ENCODE data around the gene KIF6.

The KIF6 gene

GRCh38 chr6:39353698-39354315 is 371.4 kb downstream of the KIF6 start:
- Mint-ChIP-seq H3K9me3 (no peaks in the 10 kb centered on the region), H3K4me1 (ENCODE audit: low read depth) (no peaks in the 10 kb centered on the region), H3K27ac (no peak overlapping the region), H3K27me3 (ENCODE audit: low read depth) (no peaks in the 10 kb centered on the region), H3K4me3 (no peak overlapping the region), H3K36me3 (ENCODE audit: low read depth) (no peaks in the 10 kb centered on the region)

- Mint-ChIP-seq H3K27me3 (ENCODE audit: low read depth) (no peaks in the 10 kb centered on the region), H3K4me3 (no peak overlapping the region), H3K36me3 (ENCODE audit: low read depth) (no peaks in the 10 kb centered on the region), H3K27ac (no peak overlapping the region), H3K9me3 (no peaks in the 10 kb centered on the region), H3K4me1 (ENCODE audit: low read depth) (no peaks in the 10 kb centered on the region)
Measured at GRCh38 chr6:39350723-39351505, 374.3 kb downstream of the KIF6 start.

- Mint-ChIP-seq H3K27me3 (ENCODE audit: low read depth) (no peaks in the 10 kb centered on the region), H3K36me3 (ENCODE audit: low read depth) (no peaks in the 10 kb centered on the region), H3K9me3 (no peaks in the 10 kb centered on the region), H3K4me3 (no peak overlapping the region), H3K4me1 (ENCODE audit: low read depth) (no peaks in the 10 kb centered on the region), H3K27ac (no peak overlapping the region)
Measured at GRCh38 chr6:39348740-39349139, 376.5 kb downstream of the KIF6 start.

- Mint-ChIP-seq H3K4me1 (ENCODE audit: low read depth) (no peaks in the 10 kb centered on the region), H3K27ac (no peak overlapping the region), H3K9me3 (no peaks in the 10 kb centered on the region), H3K27me3 (ENCODE audit: low read depth) (no peaks in the 10 kb centered on the region), H3K4me3 (no peak overlapping the region), H3K36me3 (ENCODE audit: low read depth) (no peaks in the 10 kb centered on the region)
Measured at GRCh38 chr6:39347906-39348585, 377.2 kb downstream of the KIF6 start.

- H3K27ac Mint-ChIP-seq: no peak overlapping the region
- no peaks in the 10 kb centered on the region for H3K36me3 Mint-ChIP-seq (ENCODE audit: low read depth)
- no peaks in the 10 kb centered on the region for H3K27me3 Mint-ChIP-seq (ENCODE audit: low read depth)
- H3K9me3 Mint-ChIP-seq: no peaks in the 10 kb centered on the region
- H3K4me1 Mint-ChIP-seq (ENCODE audit: low read depth): no peaks in the 10 kb centered on the region
- H3K4me3 Mint-ChIP-seq: no peak overlapping the region
Measured at GRCh38 chr6:39347206-39347605, 378.0 kb downstream of the KIF6 start.

GRCh38 chr6:39344821-39345280 is 380.4 kb downstream of the KIF6 start:
- no peaks in the 10 kb centered on the region for H3K9me3 Mint-ChIP-seq
- no peaks in the 10 kb centered on the region for H3K36me3 Mint-ChIP-seq (ENCODE audit: low read depth)
- H3K4me1 Mint-ChIP-seq (ENCODE audit: low read depth): no peaks in the 10 kb centered on the region
- no peak overlapping the region for H3K27ac Mint-ChIP-seq
- H3K4me3 Mint-ChIP-seq: no peak overlapping the region
- H3K27me3 Mint-ChIP-seq (ENCODE audit: low read depth): peaks cover 4% of the 10 kb centered on the region

GRCh38 chr6:39343396-39343870 is 381.8 kb downstream of the KIF6 start:
- Mint-ChIP-seq H3K27me3 (ENCODE audit: low read depth) (peaks cover 15% of the 10 kb centered on the region), H3K9me3 (no peaks in the 10 kb centered on the region), H3K27ac (no peak overlapping the region), H3K4me3 (no peak overlapping the region), H3K4me1 (ENCODE audit: low read depth) (no peaks in the 10 kb centered on the region), H3K36me3 (ENCODE audit: low read depth) (no peaks in the 10 kb centered on the region)

GRCh38 chr6:39342692-39343395 is 382.4 kb downstream of the KIF6 start:
- Mint-ChIP-seq H3K27ac (no peak overlapping the region), H3K4me3 (no peak overlapping the region), H3K27me3 (ENCODE audit: low read depth) (peaks cover 21% of the 10 kb centered on the region), H3K4me1 (ENCODE audit: low read depth) (no peaks in the 10 kb centered on the region), H3K36me3 (ENCODE audit: low read depth) (no peaks in the 10 kb centered on the region), H3K9me3 (no peaks in the 10 kb centered on the region)

- Mint-ChIP-seq H3K27me3 (ENCODE audit: low read depth) (peaks cover 26% of the 10 kb centered on the region), H3K4me3 (no peak overlapping the region), H3K4me1 (ENCODE audit: low read depth) (no peaks in the 10 kb centered on the region), H3K27ac (no peak overlapping the region), H3K9me3 (no peaks in the 10 kb centered on the region), H3K36me3 (ENCODE audit: low read depth) (no peaks in the 10 kb centered on the region)
Measured at GRCh38 chr6:39341937-39342336, 383.3 kb downstream of the KIF6 start.

GRCh38 chr6:39341352-39341751 is 383.9 kb downstream of the KIF6 start:
- no peaks in the 10 kb centered on the region for H3K36me3 Mint-ChIP-seq (ENCODE audit: low read depth)
- H3K27me3 Mint-ChIP-seq (ENCODE audit: low read depth): peaks cover 26% of the 10 kb centered on the region
- no peaks in the 10 kb centered on the region for H3K9me3 Mint-ChIP-seq
- H3K4me1 Mint-ChIP-seq (ENCODE audit: low read depth): peaks cover 4% of the 10 kb centered on the region
- H3K27ac Mint-ChIP-seq: no peak overlapping the region
- H3K4me3 Mint-ChIP-seq: no peak overlapping the region

GRCh38 chr6:39339868-39340550 is 385.2 kb downstream of the KIF6 start:
- Mint-ChIP-seq H3K27ac (no peak overlapping the region), H3K36me3 (ENCODE audit: low read depth) (no peaks in the 10 kb centered on the region), H3K4me1 (ENCODE audit: low read depth) (peaks cover 11% of the 10 kb centered on the region), H3K9me3 (no peaks in the 10 kb centered on the region), H3K27me3 (ENCODE audit: low read depth) (peaks cover 32% of the 10 kb centered on the region), H3K4me3 (no peak overlapping the region)

GRCh38 chr6:39339096-39339867 is 385.9 kb downstream of the KIF6 start:
- H3K27me3 Mint-ChIP-seq (ENCODE audit: low read depth): peaks cover 37% of the 10 kb centered on the region
- peaks cover 13% of the 10 kb centered on the region for H3K4me1 Mint-ChIP-seq (ENCODE audit: low read depth)
- H3K9me3 Mint-ChIP-seq: no peaks in the 10 kb centered on the region
- H3K27ac Mint-ChIP-seq: no peak overlapping the region
- no peaks in the 10 kb centered on the region for H3K36me3 Mint-ChIP-seq (ENCODE audit: low read depth)
- H3K4me3 Mint-ChIP-seq: no peak overlapping the region

- no peak overlapping the region for H3K27ac Mint-ChIP-seq
- H3K36me3 Mint-ChIP-seq (ENCODE audit: low read depth): no peaks in the 10 kb centered on the region
- no peaks in the 10 kb centered on the region for H3K9me3 Mint-ChIP-seq
- no peak overlapping the region for H3K4me3 Mint-ChIP-seq
- peaks cover 37% of the 10 kb centered on the region for H3K27me3 Mint-ChIP-seq (ENCODE audit: low read depth)
- peaks cover 13% of the 10 kb centered on the region for H3K4me1 Mint-ChIP-seq (ENCODE audit: low read depth)
Measured at GRCh38 chr6:39338397-39338796, 386.8 kb downstream of the KIF6 start.
